GM12878 (cell line): ENCODE measurements around the gene KHDC1L.

ENCODE experiments used
- RAD21 ChIP-seq: IDR thresholded peaks from 2 replicates; pipeline ENCODE4 v1.6.1; 2011; ENCODE audit warnings: mild to moderate bottlenecking, low read depth, low read length, moderate library complexity; ENCODE audit not compliant: insufficient read depth
- SIX5 ChIP-seq: IDR thresholded peaks from 2 replicates; pipeline ENCODE4 v1.6.1; 2011; ENCODE audit warnings: mild to moderate bottlenecking, low read depth, low read length, moderate library complexity; ENCODE audit not compliant: severe bottlenecking
- TAF1 ChIP-seq: IDR thresholded peaks from 2 replicates; pipeline ENCODE4 v1.6.1; 2011; ENCODE audit warnings: mild to moderate bottlenecking, low read depth, low read length, borderline replicate concordance
- TF ChIP-seq, protein P1 (sequence below): IDR thresholded peaks from 2 replicates; pipeline ENCODE4 v1.6.1; 2011; ENCODE audit warnings: low read depth, low read length, improper control_type of control experiment, borderline replicate concordance
- TF ChIP-seq, protein P2 (sequence below): IDR thresholded peaks from 2 replicates; pipeline ENCODE4 v1.6.1; 2011; ENCODE audit warnings: mild to moderate bottlenecking, low read depth, low read length, moderate library complexity; ENCODE audit not compliant: insufficient replicate concordance

DNA sequence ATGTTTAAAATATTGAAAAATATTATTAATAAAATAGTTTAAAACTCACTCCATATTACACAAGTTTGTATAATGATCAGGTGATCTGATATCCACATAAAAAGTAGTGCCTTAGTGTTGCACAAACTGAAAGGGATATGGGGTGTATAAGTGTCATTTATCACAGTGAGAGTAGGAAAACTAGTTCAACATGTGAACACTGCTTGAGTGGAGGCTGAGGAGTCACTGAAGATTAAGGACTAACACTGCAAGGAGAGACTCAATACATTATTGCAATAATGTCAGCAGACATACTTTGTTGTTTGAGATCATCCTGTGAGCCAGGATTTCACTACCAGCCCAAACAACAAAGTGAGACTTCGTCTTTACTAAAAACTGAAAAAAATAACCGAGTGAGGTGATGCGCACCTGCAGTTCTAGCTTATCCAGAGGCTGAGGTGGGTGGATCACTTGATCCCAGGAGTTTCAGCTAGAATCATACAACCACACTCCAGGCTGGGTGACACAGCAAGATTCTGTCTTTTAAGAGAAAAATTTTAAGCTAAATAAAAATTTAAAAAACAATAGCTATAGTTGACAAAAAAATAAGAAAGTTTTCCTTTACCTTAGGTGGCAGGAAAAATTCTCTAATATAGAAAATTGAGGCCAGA is 2.4 kb upstream of the KHDC1L start:
- TF ChIP-seq TAF1 (no peak), RAD21 (no peak), SIX5 (no peak)
- TF ChIP-seq, protein P1, sequence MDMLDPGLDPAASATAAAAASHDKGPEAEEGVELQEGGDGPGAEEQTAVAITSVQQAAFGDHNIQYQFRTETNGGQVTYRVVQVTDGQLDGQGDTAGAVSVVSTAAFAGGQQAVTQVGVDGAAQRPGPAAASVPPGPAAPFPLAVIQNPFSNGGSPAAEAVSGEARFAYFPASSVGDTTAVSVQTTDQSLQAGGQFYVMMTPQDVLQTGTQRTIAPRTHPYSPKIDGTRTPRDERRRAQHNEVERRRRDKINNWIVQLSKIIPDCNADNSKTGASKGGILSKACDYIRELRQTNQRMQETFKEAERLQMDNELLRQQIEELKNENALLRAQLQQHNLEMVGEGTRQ = no peak
- TF ChIP-seq, protein P2, sequence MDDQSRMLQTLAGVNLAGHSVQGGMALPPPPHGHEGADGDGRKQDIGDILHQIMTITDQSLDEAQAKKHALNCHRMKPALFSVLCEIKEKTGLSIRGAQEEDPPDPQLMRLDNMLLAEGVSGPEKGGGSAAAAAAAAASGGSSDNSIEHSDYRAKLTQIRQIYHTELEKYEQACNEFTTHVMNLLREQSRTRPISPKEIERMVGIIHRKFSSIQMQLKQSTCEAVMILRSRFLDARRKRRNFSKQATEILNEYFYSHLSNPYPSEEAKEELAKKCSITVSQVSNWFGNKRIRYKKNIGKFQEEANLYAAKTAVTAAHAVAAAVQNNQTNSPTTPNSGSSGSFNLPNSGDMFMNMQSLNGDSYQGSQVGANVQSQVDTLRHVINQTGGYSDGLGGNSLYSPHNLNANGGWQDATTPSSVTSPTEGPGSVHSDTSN = no peak
